Measurements from ENCODE around the gene TSHZ1.

DNA sequence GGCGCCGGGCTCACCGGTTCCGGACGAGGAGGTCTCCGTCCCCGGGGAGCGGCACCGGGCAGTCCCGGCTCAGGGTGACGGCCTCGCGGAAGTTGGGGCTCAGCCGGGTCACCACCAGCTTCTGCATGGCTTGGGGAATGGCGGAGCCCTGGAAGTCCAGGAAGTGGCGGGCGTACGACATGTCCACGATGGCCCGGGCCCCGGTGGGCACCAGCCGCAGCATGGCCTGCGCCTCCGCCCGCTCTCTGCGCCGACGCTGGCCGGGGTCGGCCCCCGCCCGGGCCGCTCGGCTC is 1.8 kb upstream of the TSHZ1 start:
- no peak for TF ChIP-seq RAD21 (conservative IDR thresholded peaks at IDR 0.05)
- TF ChIP-seq, protein P1, sequence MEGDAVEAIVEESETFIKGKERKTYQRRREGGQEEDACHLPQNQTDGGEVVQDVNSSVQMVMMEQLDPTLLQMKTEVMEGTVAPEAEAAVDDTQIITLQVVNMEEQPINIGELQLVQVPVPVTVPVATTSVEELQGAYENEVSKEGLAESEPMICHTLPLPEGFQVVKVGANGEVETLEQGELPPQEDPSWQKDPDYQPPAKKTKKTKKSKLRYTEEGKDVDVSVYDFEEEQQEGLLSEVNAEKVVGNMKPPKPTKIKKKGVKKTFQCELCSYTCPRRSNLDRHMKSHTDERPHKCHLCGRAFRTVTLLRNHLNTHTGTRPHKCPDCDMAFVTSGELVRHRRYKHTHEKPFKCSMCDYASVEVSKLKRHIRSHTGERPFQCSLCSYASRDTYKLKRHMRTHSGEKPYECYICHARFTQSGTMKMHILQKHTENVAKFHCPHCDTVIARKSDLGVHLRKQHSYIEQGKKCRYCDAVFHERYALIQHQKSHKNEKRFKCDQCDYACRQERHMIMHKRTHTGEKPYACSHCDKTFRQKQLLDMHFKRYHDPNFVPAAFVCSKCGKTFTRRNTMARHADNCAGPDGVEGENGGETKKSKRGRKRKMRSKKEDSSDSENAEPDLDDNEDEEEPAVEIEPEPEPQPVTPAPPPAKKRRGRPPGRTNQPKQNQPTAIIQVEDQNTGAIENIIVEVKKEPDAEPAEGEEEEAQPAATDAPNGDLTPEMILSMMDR (IDR thresholded peaks at IDR 0.05; ENCODE audit: poor library complexity, severe bottlenecking) = no peak

All from neural cell (in vitro differentiated cells).